HG03457 (cell line): ENCODE measurements around the gene SLC36A1.
A peak's percentile ranks its signal among the peaks of the same experiment; 100 is the strongest.
"Not testable (repeated sequence)": the region's sequence is repeated elsewhere in the genome, so short reads cannot be mapped to it uniquely, and the experiment has no call there.

Experiments
- ATAC-seq: cut with Tn5 transposase; IDR thresholded peaks from one replicate; pipeline ENCODE4 v1.9.1; 2021; ENCODE audit warnings: moderate number of reproducible peaks; ENCODE audit not compliant: unreplicated experiment

The SLC36A1 gene

DNA sequence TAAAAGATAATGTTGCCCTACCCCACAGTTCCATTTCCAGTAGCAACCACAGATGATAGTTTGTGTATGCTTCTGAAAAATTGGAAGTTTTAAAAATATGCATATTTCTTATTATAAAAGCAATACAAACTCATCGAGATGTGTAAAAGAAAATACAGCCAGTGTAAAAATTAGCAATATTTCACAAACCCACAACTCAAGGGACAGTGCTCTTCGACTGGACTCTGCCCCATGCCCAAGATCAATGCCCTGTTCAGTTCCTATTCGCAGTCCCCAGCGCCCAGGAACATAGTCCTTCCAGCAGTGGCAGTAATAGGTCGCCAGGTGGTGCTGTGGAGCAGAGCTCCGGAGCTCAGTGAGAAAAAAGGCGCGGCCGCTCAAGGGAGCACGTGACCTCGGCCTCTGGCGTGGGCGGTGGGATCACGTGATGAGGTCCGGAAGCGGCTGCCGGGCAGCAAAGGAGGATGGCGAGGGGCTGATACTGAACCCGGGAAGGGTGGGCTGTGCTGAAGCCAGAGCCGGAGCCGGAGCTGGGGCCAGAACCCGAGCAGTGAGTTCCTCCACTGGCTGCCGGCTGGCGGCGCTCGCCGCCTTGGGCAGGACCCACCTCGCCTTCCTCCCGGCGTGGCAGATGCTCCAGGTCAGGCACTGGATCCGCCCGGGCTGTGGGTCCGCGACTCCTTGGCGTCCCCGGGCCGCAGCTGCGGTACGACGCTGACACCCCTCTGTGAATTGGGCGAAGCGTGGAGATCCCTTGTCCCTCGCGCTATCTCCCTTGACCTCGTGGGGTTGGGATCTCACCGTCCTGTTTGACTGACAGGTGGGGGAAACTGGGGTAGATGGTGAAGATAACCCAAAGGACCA, at the start of gene SLC36A1:
Gene SLC36A1 (plus strand): TSS at position 430 of the 864 bp plus-strand sequence. CDS start 11,190 bp downstream, outside the sequence.
- ATAC-seq: peak; percentile 73

DNA sequence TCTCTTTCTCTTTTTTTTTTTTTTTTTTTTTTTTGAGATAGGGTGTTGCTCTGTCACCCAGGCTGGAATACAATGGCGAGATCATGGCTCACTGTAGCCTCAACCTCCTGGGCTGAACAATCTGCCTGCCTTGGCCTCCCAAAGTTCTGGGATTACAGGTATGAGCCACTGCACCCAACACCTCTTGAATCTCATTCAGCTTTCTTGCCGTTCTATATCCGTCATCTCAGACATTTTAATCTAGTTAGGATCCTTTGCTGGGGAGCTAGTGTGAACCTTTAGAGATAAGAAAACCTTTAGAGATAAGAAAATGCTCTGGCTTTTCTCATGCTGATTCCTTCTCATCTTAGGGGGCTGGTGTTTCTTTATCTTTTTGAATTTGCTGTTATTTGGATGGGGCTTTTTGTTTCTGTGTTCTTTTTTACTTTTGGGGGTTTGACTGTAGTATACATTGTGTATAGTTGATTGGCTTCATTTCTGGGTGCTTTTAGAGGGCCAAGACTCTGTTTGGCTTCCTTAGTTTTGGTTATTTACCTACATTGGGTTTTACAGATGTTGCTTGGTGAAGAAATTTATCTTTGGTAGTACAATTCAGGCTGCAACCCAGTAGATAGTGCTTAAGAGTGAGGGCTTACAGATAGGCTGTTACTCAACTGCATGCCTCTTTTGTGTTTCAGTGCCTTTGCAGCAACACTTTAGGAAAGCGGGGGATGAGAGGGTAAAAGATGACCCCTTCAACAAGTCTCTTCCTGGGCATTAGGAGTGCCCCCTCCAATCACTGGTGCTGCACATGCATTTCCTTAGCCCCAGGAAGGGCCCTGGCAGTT, 41.9 kb upstream of the SLC36A1 start:
- ATAC-seq: no peak

DNA sequence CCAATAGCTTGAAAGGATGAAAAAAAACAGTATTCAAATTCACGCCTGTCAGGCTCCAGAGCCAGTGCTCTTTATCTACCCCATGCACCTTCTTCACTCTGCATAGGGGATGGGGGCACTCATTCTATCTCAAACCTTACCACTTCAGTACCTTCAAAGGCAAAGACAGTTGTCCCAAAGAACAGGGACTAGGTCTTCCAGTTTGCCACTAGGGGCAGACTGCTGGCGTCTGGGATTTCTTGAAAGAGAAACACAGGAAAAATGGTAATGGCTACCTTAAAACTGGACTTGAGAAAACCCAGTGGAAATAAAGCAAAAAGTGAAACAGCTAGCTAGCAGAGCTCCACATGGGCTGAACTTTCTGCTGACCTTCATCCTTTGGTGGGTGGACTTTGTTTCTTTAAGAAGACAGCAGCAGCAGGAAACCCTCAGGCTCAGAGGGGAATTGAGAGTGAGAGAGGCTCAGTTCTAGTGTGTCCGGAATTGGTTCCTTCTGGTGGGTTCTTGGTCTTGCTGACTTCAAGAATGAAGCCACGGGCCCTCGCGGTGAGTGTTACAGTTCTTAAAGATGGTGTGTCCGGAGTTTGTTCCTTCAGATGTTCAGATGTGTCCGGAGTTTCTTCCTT, 41.0 kb upstream of the SLC36A1 start:
- ATAC-seq: no peak

DNA sequence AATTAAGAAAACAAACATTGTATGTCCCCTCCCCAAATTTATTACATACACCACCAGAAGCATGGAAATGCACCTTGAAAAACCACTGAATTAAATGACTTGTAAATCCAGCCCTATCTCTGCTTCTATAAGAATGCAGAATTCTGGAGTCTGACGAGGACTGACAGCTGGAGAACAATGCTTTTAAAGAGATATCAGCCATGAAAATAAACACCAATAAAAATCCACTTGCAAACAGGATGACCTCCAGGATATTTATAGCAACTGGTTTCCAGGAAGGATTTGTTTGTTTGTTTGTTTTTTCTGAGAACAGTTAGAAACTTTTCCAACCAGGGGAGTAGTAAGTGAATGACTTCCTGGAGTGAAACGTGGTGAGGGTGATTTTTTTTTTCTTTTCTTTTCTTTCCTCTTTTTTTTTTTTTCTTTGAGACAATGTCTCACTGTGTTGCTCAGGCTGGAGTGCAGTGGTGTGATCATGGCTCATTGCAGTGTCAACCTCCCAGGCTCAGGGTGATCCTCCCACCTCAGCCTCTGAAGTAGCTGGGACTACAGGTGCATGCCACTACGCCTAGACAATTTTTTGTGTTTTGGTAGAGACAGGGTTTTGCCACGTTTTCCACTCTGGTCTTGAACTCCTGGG, 38.7 kb upstream of the SLC36A1 start:
- ATAC-seq: no peak

DNA sequence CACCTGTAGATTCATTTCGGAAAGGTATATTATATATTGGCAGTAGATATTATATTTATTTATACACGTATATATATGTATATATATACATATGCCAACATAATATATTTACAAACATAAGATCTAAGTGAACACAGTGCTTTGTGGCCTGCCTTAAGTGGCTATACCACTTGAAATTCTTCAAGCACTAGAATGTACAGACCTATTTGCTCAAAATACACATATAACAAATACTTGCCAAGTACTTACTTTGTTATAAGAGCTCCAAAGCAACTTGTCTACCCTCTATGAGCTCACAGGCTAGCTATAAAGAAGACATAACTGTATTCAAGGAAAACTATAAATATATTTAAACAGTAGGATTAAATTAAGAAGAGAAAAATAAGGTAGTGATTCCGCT, 33.6 kb upstream of the SLC36A1 start:
- no peak for ATAC-seq

DNA sequence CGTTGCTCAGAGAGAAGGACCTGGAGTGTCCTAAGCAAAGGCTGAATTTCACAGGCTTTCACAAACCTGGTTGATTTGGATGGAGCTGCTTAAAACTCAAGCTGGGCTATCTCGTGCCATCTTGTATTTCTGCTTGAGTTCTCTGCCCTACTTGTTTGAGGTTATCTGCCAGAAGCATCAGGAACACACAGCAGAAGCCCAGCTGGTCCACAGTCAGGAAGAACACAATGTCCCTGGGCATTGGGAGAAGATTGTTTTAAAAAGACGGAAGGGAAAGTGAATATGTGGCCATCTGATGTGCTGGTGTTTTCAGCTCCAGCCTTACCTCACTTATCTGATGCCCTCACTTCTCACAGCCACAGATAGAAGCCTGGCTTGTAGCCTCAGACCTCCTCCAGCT, 32.9 kb upstream of the SLC36A1 start:
- no peak for ATAC-seq

DNA sequence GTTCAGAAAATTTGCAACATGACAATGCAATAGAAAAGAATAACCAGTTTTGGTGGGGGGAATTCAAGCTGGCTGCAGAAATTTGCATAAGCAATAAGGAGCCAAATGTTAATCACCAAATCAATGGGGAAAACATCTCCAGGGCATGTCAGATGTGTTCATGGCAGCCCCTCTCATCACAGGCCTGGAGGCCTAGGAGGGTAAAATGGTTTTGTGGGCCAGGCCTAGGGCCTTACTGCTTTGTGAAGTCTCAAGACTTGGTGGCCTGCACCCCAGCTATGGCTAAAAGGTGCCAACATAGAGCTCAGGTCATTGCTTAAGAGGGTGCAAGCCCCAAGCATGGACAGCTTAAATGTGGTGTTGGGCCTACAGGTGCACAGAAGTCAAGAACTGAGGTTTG, 29.7 kb upstream of the SLC36A1 start:
- ATAC-seq: no peak

DNA sequence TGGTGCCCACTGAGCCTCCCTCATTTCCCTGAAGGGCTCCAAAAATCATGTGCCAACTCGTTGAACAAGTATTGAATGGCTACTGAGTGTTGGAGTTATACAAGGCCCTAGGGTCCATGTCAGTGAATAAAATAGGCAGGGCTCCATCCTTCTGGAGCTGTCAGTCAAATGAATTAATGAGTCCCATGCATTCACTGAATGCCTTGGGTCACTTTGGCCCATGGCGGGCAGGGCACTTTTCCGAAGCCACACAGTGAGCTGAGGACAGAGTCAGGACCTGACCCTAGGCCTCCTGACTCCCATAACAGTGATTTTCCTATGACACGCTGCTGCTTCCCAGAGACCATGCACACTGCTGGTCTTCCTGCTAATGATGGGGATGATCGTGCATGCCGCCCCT, 27.3 kb upstream of the SLC36A1 start:
- no peak for ATAC-seq

DNA sequence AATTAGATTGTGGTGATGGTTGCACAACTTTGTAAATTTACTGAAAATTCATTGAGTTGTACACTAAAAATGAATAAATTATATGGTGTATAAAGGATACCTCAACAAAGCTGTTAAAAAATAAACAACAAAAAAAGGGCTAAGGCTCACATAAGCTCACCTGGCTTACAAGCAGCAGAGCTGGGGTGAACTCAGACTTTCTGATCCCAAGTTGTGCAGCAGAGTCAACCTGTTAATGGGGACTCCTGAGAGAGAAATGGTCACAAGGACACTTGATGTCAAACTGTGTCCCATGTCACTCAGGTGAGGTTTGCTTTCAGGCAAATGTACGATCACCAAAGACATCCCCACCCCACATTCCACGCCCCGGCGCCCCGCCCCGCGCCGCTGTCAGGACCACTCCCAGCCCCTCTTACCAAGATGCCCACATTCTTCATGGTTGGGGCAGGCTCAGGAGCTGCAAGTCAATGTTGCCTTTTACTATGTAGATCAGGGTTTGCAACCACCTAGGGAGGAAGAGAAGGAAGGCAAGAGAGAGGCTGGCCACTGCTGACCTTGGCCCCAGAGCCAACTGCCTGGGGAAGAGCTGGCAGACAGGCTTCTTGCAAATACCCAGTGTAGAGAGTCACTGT, 22.4 kb upstream of the SLC36A1 start:
- ATAC-seq: no peak

DNA sequence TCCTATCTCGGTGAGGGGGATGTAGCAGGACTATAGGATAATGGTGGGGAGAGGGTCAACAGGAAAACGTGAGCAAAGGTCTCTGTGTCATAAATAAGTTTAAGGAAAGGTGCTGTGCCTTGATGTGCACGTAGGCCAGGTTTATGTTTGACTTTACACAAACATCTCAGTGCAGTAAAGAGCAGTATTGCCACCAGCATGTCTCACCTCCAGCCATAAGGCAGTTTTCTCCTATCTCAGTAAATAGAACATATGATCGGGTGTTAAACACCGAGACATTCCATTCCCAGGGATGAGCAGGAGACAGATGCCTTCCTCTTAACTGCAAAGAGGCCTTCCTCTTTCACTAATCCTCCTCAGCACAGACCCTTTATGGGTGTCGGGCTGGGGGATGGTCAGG, 21.1 kb upstream of the SLC36A1 start:
- ATAC-seq: not testable (repeated sequence)

DNA sequence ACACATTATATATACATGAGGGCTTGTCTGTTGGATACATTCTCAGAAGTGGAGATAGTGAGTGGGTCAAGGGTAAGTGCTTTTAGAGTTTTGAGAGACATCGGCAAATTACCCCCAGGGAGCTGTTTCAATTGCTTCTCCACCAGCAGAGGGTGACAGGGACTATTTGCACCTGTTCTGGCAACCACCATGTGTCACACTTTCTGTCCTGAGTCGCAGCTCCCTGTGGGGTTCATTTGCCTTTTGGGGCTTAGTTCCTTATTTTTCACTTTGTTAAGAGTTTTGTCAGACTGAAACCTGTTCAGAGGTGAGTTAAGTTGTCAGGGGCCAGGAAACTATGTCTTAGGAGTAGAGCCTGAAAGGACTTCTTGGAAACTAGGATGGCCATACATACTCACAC, 20.1 kb upstream of the SLC36A1 start:
- peak; percentile 92 for ATAC-seq

DNA sequence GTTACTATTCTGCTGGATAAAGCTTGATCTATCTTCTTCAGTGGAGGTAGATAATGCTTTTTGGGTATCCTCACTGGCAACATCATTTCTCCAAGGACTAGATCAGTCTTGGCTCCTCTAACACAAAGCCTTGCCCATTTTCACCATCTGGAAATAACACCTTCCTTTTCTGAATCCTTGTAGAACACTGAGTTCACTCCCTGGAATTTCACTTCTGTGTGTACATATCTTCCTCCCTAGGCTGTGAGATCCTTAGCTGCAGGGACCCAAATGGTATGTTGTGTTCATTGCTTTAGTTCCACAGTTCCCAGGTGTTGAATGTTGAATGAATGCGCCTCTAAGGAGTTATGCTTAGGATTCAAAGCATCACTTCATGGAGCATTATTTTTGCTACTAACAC, 16.7 kb upstream of the SLC36A1 start:
- ATAC-seq: no peak

DNA sequence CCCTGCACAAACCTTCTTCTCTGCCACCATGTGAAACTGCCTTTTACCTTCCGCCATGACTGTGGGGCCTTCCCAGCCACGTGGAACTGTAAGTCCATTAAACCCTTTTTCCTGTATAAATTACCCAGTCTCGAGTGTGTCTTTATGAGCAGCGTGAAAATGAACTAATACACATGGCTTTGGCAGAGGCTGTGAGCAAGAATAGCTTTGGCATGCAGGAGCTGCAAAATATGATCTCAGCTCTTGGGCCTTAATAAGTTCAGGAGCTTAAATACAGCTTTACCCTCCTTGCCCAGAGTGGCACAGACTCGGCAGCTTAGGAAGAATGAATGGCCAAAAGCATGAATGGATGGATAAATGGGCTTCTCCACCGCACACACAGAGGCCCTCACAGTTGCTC, 15.7 kb upstream of the SLC36A1 start:
- no peak for ATAC-seq

DNA sequence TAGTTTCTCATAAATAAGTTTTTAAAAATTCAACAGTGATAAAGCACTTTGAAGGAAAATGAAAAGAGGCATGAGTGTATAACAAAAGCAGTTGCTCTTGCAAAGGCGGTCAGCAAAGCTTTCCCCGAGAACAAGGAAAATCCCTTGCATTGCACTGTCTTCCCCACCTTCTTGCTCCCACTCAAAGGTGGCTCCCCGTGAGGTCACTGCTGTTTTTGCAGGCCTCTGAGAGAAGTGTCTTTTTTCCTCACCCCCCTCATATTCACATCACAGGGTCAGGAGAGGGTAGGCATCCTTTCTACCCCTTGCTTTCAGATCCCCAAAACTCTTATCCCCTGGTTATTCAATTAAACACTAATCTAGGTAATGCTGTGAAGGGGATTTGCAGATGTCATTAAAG, 15.2 kb upstream of the SLC36A1 start:
- ATAC-seq: no peak

DNA sequence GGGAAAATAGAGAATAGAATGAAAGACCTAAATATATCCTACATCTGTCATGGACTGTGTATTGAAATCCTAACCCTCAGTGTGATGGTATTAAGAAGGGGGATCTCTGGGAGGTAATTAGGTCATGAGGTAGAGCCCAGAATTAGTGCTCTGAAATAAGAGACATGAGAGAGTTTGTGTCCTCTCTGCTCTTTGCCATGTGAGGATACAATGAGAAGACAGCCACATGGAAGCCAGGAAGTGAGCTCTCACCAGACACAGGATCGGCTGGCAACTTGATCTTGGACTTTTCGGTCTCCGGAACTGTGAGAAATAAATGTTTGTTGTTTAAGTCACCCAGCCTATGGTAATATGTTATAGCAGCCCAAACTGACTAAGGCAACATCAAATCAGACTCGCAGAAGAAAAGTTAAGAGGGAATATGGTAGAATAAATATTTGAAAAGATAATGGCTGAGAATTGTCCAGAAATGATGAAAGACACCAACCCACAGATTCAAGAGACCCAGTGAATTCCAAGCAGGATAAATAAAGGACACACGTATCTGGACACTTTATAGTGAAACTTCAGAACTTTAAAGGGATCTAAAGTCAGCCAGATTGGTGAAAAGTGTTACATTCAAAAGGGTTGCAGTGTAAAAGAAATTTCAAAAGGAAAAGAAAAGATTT, 12.7 kb upstream of the SLC36A1 start:
- no peak for ATAC-seq

DNA sequence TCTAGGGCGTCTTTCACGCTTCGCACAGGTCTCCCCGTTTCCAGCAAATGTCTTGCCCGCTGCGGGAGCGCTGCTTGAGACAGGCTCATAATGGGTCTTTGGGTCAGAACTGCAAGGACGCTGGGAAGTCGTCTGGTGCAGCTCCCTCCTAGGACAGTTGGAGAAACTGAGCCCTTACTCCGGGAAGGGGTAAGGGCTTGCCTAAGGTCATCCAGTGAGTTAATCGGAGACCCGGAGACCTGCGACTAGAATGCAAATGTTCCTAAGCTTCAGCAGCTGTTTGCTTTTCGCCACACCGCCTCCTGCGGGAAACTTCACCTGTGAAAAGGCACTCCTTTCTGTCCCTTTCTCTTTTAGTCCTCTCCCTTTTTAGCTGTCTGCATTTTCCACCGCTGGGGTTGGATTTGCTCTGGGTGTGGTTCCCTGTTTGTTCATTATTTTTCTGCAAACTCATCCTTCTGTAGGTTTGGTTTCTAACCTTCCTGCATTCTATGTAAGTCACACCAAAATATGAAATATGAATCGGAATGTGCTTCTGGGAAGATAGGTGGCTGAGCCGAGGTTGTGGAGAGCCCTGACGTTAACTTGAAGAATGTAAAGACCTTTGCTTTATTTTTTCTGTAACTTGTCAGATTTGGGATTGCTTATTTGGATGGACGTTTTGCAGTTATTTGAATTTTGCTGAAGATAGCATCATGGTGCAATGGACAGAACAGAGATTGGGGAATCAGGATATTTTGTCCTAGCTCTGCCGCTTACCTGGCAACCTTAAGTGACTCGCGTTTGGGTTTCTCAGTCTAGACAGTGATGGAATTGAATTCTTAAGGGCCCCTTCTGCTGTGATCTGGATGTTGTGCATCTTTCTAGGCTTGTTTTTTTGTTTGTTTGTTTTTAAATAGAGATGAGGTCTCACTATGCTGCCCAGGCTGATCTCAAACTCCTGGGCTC, 909 bp downstream of the SLC36A1 start:
- ATAC-seq: no peak

DNA sequence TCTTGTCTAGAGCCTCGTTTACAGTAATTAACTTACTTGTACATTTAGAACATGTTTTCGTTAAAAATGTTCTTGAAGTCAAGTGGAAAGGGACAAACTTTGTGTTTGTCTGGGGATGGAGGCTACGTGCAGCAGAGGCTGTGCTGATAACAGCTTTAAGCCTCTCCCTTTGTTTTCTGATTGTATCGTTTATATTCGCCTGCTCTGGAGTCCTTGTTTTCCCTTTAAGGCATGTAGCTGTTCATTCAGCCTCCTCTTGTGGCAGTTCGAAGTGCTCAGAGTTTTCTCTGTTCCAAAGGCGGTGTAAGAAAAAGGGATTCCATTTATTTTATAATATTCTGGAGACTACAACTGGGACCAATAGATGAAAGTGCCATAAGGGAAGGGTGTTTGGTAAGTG, 1.9 kb downstream of the SLC36A1 start:
- no peak for ATAC-seq

DNA sequence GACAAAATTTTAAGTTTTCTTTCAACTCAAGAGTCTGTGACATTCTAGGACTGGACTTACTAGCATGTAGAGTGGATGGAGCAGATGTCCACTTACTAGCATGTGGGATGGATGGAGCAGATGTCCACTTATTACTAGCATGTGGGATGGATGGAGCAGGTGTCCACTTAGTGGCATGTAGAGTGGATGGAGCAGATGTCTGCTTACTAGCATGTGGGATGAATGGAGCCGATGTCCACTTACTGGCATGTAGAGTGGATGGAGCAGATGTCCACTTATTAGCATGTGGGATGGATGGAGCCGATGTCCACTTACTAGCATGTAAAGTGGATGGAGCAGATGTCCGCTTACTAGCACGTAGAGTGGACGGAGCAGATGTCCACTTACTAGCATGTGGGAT, 2.4 kb downstream of the SLC36A1 start:
- no peak for ATAC-seq

DNA sequence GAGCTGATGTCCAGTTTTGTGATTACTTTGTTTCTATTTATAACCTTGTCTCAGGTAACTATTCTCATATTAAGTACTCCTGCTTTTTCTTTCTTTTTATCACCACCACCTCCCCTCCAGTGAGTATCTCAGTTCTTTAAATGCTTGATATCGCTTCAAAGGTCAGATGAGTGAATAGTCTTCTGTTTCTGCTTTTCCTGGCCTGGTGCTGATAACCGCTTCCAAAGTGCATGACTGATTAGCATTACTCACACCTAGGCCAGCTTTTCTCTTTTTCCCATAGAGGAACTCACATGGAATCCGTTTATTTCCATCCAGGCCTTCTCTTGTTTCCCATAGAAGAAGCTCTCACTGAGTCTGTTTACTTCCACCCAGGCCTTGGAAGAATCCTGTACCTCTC, 3.2 kb downstream of the SLC36A1 start:
- ATAC-seq: no peak
